Caco-2 (cell line): ENCODE results near the gene KRT78. TPM values are rescaled to one million over a fixed set of nuclear protein-coding genes. Genes with fewer than 3 reads are reported as not detected.

Source experiments
- BruUV-seq: library from RNA; stranded (reverse); fragments of 400-500 nt; replicated peaks from 2 replicates; lab custom pipeline; 2021; lab: Mats Ljungman, UMichigan
- CTCF ChIA-PET: fragments of 300-600 bp; sonication (Branson Sonifier 250); formaldehyde crosslinking; loops from one replicate; lab custom pipeline; 2022; ENCODE audit warnings: antibody characterized with exemption; lab: Charles Lee
- POLR2A ChIA-PET: fragments of 300-600 bp; sonication (Branson Sonifier 250); formaldehyde crosslinking; loops from one replicate; lab custom pipeline; 2022; ENCODE audit warnings: antibody characterized with exemption; lab: Charles Lee
- DNase-seq, 2 experiments: peaks; one replicate each; pipeline versions ENCODE4 v3.0.0 to v3.0.0-alpha.2; 2020 to 2022
- H3K27me3 ChIP-seq: replicated peaks from 2 replicates; pipeline ENCODE4 v1.6.0; 2011; ENCODE audit warnings: low read length; ENCODE audit not compliant: control insufficient read depth, insufficient read depth
- H3K36me3 ChIP-seq: 2 replicates; pipeline ENCODE4 v1.5.1; 2011; ENCODE audit warnings: low read length; ENCODE audit not compliant: control insufficient read depth, insufficient read depth
- H3K4me1 ChIP-seq: fragments of 250-450 bp; sonication (Bioruptor Pico); 2 replicates; pipeline ENCODE4 v1.5.1; 2020; ENCODE audit warnings: mild to moderate bottlenecking
- H3K4me3 ChIP-seq: 2 replicates; pipeline ENCODE4 v1.5.1; 2011; ENCODE audit warnings: low read depth, mild to moderate bottlenecking, control low read depth, low read length
- H3K9me3 ChIP-seq: fragments of 250-450 bp; sonication (Bioruptor Pico); 2 replicates; pipeline ENCODE4 v1.5.1; 2020; ENCODE audit warnings: mild to moderate bottlenecking, moderate library complexity
- H3K27ac Mint-ChIP-seq: one replicate; pipeline ENCODE4 v1.8.0; 2022; ENCODE audit warnings: mixed read lengths; ENCODE audit not compliant: unreplicated experiment
- H3K27me3 Mint-ChIP-seq: one replicate; pipeline ENCODE4 v1.8.0; 2022; ENCODE audit warnings: mixed read lengths; ENCODE audit not compliant: insufficient read depth, unreplicated experiment
- H3K36me3 Mint-ChIP-seq: one replicate; pipeline ENCODE4 v1.8.0; 2022; ENCODE audit warnings: mild to moderate bottlenecking, mixed read lengths; ENCODE audit not compliant: insufficient read depth, unreplicated experiment
- H3K4me1 Mint-ChIP-seq: one replicate; pipeline ENCODE4 v1.8.0; 2022; ENCODE audit warnings: low read depth, mixed read lengths; ENCODE audit not compliant: unreplicated experiment
- H3K4me3 Mint-ChIP-seq: one replicate; pipeline ENCODE4 v1.8.0; 2022; ENCODE audit warnings: mild to moderate bottlenecking, moderate library complexity, mixed read lengths; ENCODE audit not compliant: unreplicated experiment
- H3K9me3 Mint-ChIP-seq: one replicate; pipeline ENCODE4 v1.8.0; 2022; ENCODE audit warnings: mixed read lengths; ENCODE audit not compliant: unreplicated experiment
- CTCF ChIP-seq, 2 experiments: fragments of 200-600 bp in 1 of 2; IDR thresholded peaks; 1 replicate in 1 of 2; 2 replicates in 1 of 2; pipeline versions ENCODE4 v1.5.1 to v1.8.0; 2011 to 2022; ENCODE audit warnings: antibody characterized with exemption in 1 of 2, control low read depth in 1 of 2, inconsistent platforms in 1 of 2, low read depth in 1 of 2, low read length in 1 of 2, mild to moderate bottlenecking in 1 of 2, moderate library complexity in 1 of 2; ENCODE audit not compliant: insufficient read depth in 1 of 2, severe bottlenecking in 1 of 2, unreplicated experiment in 1 of 2
- intact Hi-C: fragments of 100-400 bp; cut with micrococcal nuclease; formaldehyde crosslinking; loops from one replicate; pipeline ENCODE4 v1.10.0; 2022; ENCODE audit not compliant: unreplicated experiment
- total RNA-seq: library from RNA; stranded (reverse); gene quantifications from 2 replicates; pipeline ENCODE4 v1.2.3, GENCODE V29; 2022

Gene KRT78
- total RNA-seq, 1 experiment from 2014 or later: not detected

DNA sequence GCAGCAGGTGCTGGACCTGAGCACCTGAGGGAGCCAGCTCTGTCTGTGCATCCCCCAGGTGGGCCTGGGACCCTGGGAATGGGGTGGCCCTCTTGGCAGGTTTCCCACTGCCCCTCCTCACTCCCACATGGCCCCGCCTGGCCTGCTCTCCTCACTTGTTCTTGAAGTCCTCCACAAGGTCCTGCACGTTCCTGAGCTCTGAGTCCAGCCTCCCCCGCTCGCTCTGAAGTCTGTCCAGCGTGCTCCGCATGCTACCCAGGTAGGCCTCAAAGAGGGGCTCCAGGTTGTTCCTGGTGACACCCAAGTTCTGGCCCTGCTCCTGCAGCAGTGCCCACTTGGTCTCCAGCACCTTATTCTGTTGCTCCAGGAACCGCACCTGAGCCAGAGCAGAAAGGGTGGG, 17.5 kb downstream of the KRT78 start:
- peaks cover 27% of the 10 kb centered on the region for H3K4me1 Mint-ChIP-seq

GRCh38 chr12:52829986-52830770, 18.6 kb downstream of the KRT78 start:
- H3K9me3 ChIP-seq: no peaks in the 10 kb centered on the region
- intact Hi-C loops: no loop called here
- CTCF ChIA-PET: no interaction called here
- no peaks in the 10 kb centered on the region for H3K27me3 ChIP-seq
- Mint-ChIP-seq H3K9me3 (no peaks in the 10 kb centered on the region), H3K27ac (no peak overlapping the region), H3K4me1 (peaks cover 28% of the 10 kb centered on the region), H3K4me3 (no peak overlapping the region), H3K36me3 (no peaks in the 10 kb centered on the region), H3K27me3 (no peaks in the 10 kb centered on the region)
- peaks cover 39% of the 10 kb centered on the region for H3K4me1 ChIP-seq
- no peak overlapping the region for H3K4me3 ChIP-seq
- no peak for DNase-seq
- no peaks in the 10 kb centered on the region for H3K36me3 ChIP-seq
- no peak for TF ChIP-seq CTCF (IDR thresholded peaks at IDR 0.05; ENCODE audit: insufficient read depth in 1 of 2, low read depth in 1 of 2, low read length in 1 of 2, severe bottlenecking in 1 of 2, unreplicated experiment in 1 of 2)
- no TSS peak for BruUV-seq
- POLR2A ChIA-PET: no interaction called here

More for the DNA sequence above, 17.5 kb downstream of the KRT78 start:
- BruUV-seq: no TSS peak
- H3K4me3 Mint-ChIP-seq: no peak overlapping the region
- no peak for TF ChIP-seq CTCF (IDR thresholded peaks at IDR 0.05; ENCODE audit: insufficient read depth in 1 of 2, low read depth in 1 of 2, low read length in 1 of 2, severe bottlenecking in 1 of 2, unreplicated experiment in 1 of 2)
- ChIA-PET CTCF (no interaction called here), POLR2A (no interaction called here)
- peaks cover 34% of the 10 kb centered on the region for H3K4me1 ChIP-seq
- H3K36me3 ChIP-seq: no peaks in the 10 kb centered on the region
- no peak overlapping the region for H3K4me3 ChIP-seq
- no peaks in the 10 kb centered on the region for H3K9me3 Mint-ChIP-seq
- H3K36me3 Mint-ChIP-seq: no peaks in the 10 kb centered on the region
- intact Hi-C loops: no loop called here
- no peaks in the 10 kb centered on the region for H3K9me3 ChIP-seq
- H3K27me3 ChIP-seq: no peaks in the 10 kb centered on the region
- no peaks in the 10 kb centered on the region for H3K27me3 Mint-ChIP-seq
- H3K27ac Mint-ChIP-seq: no peak overlapping the region
- no peak for DNase-seq

DNA sequence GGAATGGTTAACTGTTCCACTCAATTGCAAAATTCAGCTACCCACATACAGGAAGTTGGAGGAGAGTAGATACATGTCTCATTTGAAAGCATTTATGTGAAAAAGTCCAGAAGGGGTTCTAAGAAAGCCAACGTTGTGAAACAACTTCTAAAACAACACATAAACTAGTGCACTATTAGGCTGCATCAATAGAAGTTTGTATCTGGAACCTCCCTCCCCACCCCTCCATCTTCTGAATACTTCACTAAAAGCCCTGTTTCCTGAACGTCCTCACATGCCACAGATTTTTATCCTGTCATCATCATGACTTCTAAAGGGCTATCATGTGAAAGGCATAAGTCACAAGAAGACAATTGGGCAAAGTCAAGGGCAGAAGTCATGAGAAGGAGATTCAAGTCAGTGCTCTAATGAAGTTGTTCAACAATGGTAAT, 20.2 kb downstream of the KRT78 start:
- DNase-seq: no peak
- no peaks in the 10 kb centered on the region for H3K27me3 ChIP-seq
- no peaks in the 10 kb centered on the region for H3K36me3 ChIP-seq
- Mint-ChIP-seq H3K4me3 (no peak overlapping the region), H3K27me3 (no peaks in the 10 kb centered on the region), H3K36me3 (no peaks in the 10 kb centered on the region), H3K27ac (no peak overlapping the region), H3K9me3 (no peaks in the 10 kb centered on the region), H3K4me1 (peaks cover 28% of the 10 kb centered on the region)
- BruUV-seq: no TSS peak
- CTCF ChIA-PET: no interaction called here
- H3K9me3 ChIP-seq: no peaks in the 10 kb centered on the region
- POLR2A ChIA-PET: no interaction called here
- no peak overlapping the region for H3K4me3 ChIP-seq
- TF ChIP-seq CTCF (IDR thresholded peaks at IDR 0.05; ENCODE audit: insufficient read depth in 1 of 2, low read depth in 1 of 2, low read length in 1 of 2, severe bottlenecking in 1 of 2, unreplicated experiment in 1 of 2): no peak
- intact Hi-C loops: no loop called here
- H3K4me1 ChIP-seq: peaks cover 39% of the 10 kb centered on the region
